H1 (cell line): ENCODE data around the gene FBXO34. TPM values are rescaled to one million over a fixed set of nuclear protein-coding genes. Genes with fewer than 3 reads are reported as not detected.

Source experiments
- CTCF ChIA-PET: fragments of 300-600 bp; sonication (Branson Sonifier 250); formaldehyde crosslinking; loops from one replicate; lab custom pipeline; 2021; ENCODE audit not compliant: partially characterized antibody; lab: Charles Lee
- POLR2A ChIA-PET: fragments of 300-600 bp; sonication (Branson Sonifier 250); formaldehyde crosslinking; loops from one replicate; lab custom pipeline; 2021; ENCODE audit warnings: inconsistent platforms; ENCODE audit not compliant: partially characterized antibody; lab: Charles Lee
- DNase-seq, 2 experiments: peaks; one replicate each; pipeline versions ENCODE4 v3.0.0 to v3.0.0-alpha.2; 2010 to 2022; ENCODE audit warnings: low spot score in 2 of 2, low read depth in 1 of 2, mixed read lengths in 1 of 2
- FAIRE-seq: peaks from 2 replicates; lab custom pipeline; 2011; peaks lifted over from hg19 to GRCh38; lab: Jason Lieb, UNC
- H2AFZ ChIP-seq: 2 replicates; pipeline ENCODE4 v1.8.1; 2012; ENCODE audit warnings: low read length, inconsistent platforms
- H2AK5ac ChIP-seq: 2 replicates; pipeline ENCODE4 v1.6.1; 2013; ENCODE audit warnings: low read depth, low read length
- H2BK120ac ChIP-seq: replicated peaks from 2 replicates; pipeline ENCODE3; 2013; ENCODE audit warnings: low read depth, low read length, inconsistent platforms
- H2BK12ac ChIP-seq: 2 replicates; pipeline ENCODE4 v1.6.1; 2013; ENCODE audit warnings: low read depth, low read length
- H2BK15ac ChIP-seq: 2 replicates; pipeline ENCODE4 v1.6.1; 2013; ENCODE audit warnings: low read length
- H2BK20ac ChIP-seq: 2 replicates; pipeline ENCODE4 v1.6.1; 2013; ENCODE audit warnings: low read length
- H2BK5ac ChIP-seq: 2 replicates; pipeline ENCODE4 v1.6.1; 2013; ENCODE audit warnings: low read depth, low read length
- H3K14ac ChIP-seq: 2 replicates; pipeline ENCODE4 v1.6.1; 2013; ENCODE audit warnings: inconsistent platforms; ENCODE audit not compliant: insufficient read length
- H3K18ac ChIP-seq: 2 replicates; pipeline ENCODE4 v1.6.1; 2013; ENCODE audit warnings: low read length; ENCODE audit errors: extremely low read depth
- H3K23ac ChIP-seq: 2 replicates; pipeline ENCODE4 v1.6.1; 2013; ENCODE audit warnings: inconsistent platforms; ENCODE audit not compliant: insufficient read length
- H3K23me2 ChIP-seq: 2 replicates; pipeline ENCODE4 v1.6.1; 2013; ENCODE audit warnings: low read depth, low read length
- H3K27ac ChIP-seq: 2 replicates; pipeline ENCODE4 v1.6.1; 2011; ENCODE audit warnings: low read depth, low read length, inconsistent platforms
- H3K27me3 ChIP-seq, 4 experiments: replicated peaks in 1 of 4; 1 replicate in 1 of 4; 2 replicates in 3 of 4; pipeline versions ENCODE4 v1.6.1 to v1.8.1; 2011 to 2013; ENCODE audit warnings: low read length in 3 of 4, mild to moderate bottlenecking in 3 of 4, inconsistent platforms in 2 of 4, mixed read lengths in 2 of 4, moderate library complexity in 1 of 4; ENCODE audit not compliant: control insufficient read depth in 3 of 4, insufficient read depth in 3 of 4; ENCODE audit errors: extremely low read depth in 1 of 4
- H3K36me3 ChIP-seq, 4 experiments: 2 replicates each; pipeline versions ENCODE4 v1.6.1 to v1.8.1; 2011 to 2013; ENCODE audit warnings: mild to moderate bottlenecking in 4 of 4, low read length in 3 of 4, moderate library complexity in 2 of 4, control low read depth in 1 of 4, inconsistent platforms in 1 of 4; ENCODE audit not compliant: insufficient read depth in 4 of 4, control insufficient read depth in 2 of 4
- H3K4ac ChIP-seq: replicated peaks from 2 replicates; pipeline ENCODE3; 2013; ENCODE audit warnings: low read length, low read depth, mixed read lengths, inconsistent platforms; ENCODE audit not compliant: insufficient read length
- H3K4me1 ChIP-seq, 4 experiments: replicated peaks in 1 of 4; 1 replicate in 1 of 4; 2 replicates in 3 of 4; pipeline versions ENCODE4 v1.6.1 to v1.8.1; 2011 to 2013; ENCODE audit warnings: low read length in 3 of 4, inconsistent platforms in 2 of 4, mixed read lengths in 1 of 4; ENCODE audit not compliant: insufficient read depth in 4 of 4, control insufficient read depth in 3 of 4
- H3K4me2 ChIP-seq, 2 experiments: 2 replicates each; pipeline versions ENCODE4 v1.6.1 to v1.8.1; 2011 to 2013; ENCODE audit warnings: low read depth in 2 of 2, low read length in 2 of 2, control low read depth in 1 of 2, inconsistent platforms in 1 of 2, mild to moderate bottlenecking in 1 of 2; ENCODE audit not compliant: insufficient read depth in 1 of 2
- H3K4me3 ChIP-seq, 4 experiments: fragments of 200-600, 300-600 bp in 1 of 4; sonication (generic), shearing (Covaris generic), sonication (Bioruptor Twin) in 1 of 4; 2 replicates each; pipeline versions ENCODE4 v1.5.1 to v1.8.1; 2011 to 2016; ENCODE audit warnings: low read length in 4 of 4, low read depth in 3 of 4, control low read depth in 2 of 4, inconsistent platforms in 2 of 4, mild to moderate bottlenecking in 2 of 4, mixed read lengths in 1 of 4, moderate library complexity in 1 of 4; ENCODE audit not compliant: insufficient read depth in 2 of 4; ENCODE audit errors: extremely low read depth in 1 of 4
- H3K56ac ChIP-seq: replicated peaks from 2 replicates; pipeline ENCODE3; 2013; ENCODE audit warnings: low read depth, mild to moderate bottlenecking, mixed read lengths, low read length, inconsistent platforms; ENCODE audit not compliant: insufficient read length
- H3K79me1 ChIP-seq: 2 replicates; pipeline ENCODE4 v1.6.1; 2013; ENCODE audit warnings: low read depth, low read length, control low read depth
- H3K79me2 ChIP-seq, 2 experiments: 2 replicates each; pipeline versions ENCODE4 v1.6.1 to v1.8.1; 2012 to 2013; ENCODE audit warnings: low read length in 2 of 2, mild to moderate bottlenecking in 2 of 2, inconsistent platforms in 1 of 2; ENCODE audit not compliant: insufficient read depth in 2 of 2, control insufficient read depth in 1 of 2
- H3K9ac ChIP-seq, 4 experiments: replicated peaks in 1 of 4; 1 replicate in 1 of 4; 2 replicates in 3 of 4; pipeline versions ENCODE4 v1.6.1 to v1.8.1; 2011 to 2013; ENCODE audit warnings: low read depth in 3 of 4, low read length in 3 of 4, control low read depth in 2 of 4, mild to moderate bottlenecking in 2 of 4, moderate library complexity in 2 of 4, inconsistent platforms in 1 of 4; ENCODE audit errors: extremely low read depth in 1 of 4
- H3K9me3 ChIP-seq, 2 experiments: 2 replicates each; pipeline versions ENCODE4 v1.6.1 to v1.8.1; 2012 to 2013; ENCODE audit warnings: mild to moderate bottlenecking in 2 of 2, moderate library complexity in 2 of 2, control low read depth in 1 of 2, inconsistent platforms in 1 of 2, low read depth in 1 of 2, low read length in 1 of 2, mixed read lengths in 1 of 2; ENCODE audit not compliant: insufficient read depth in 2 of 2
- H4K20me1 ChIP-seq, 2 experiments: replicated peaks in 1 of 2; 2 replicates each; pipeline versions ENCODE3 to v1.8.1; 2011 to 2013; ENCODE audit warnings: inconsistent platforms in 2 of 2, low read length in 2 of 2, mild to moderate bottlenecking in 1 of 2; ENCODE audit not compliant: insufficient read depth in 2 of 2, control insufficient read depth in 1 of 2
- H4K5ac ChIP-seq: 2 replicates; pipeline ENCODE4 v1.6.1; 2013; ENCODE audit warnings: low read length, low read depth, mixed read lengths, inconsistent platforms; ENCODE audit not compliant: insufficient read length
- H4K8ac ChIP-seq: 2 replicates; pipeline ENCODE4 v1.8.0; 2013; ENCODE audit warnings: mild to moderate bottlenecking, moderate library complexity, low read length, inconsistent platforms; ENCODE audit not compliant: insufficient read depth; ENCODE audit errors: extremely low read depth
- H4K91ac ChIP-seq: replicated peaks from 2 replicates; pipeline ENCODE3; 2013; ENCODE audit warnings: low read length, mixed read lengths, inconsistent platforms; ENCODE audit not compliant: insufficient read length
- CBX5 ChIP-seq: fragments of 300-800, 300-1000 bp; sonication (generic); IDR thresholded peaks from 2 replicates; pipeline ENCODE4 v1.7.1; 2016; ENCODE audit warnings: antibody characterized with exemption, low read length, low read depth
- CBX8 ChIP-seq: fragments of 300-800, 300-1000 bp; sonication (generic); IDR thresholded peaks from 2 replicates; pipeline ENCODE4 v1.7.1; 2016; ENCODE audit warnings: low read depth, low read length, borderline replicate concordance
- CHD1 ChIP-seq: IDR thresholded peaks from 2 replicates; pipeline ENCODE4 v1.6.1; 2012; ENCODE audit warnings: low read depth, low read length, improper control_type of control experiment
- CREB1 ChIP-seq: IDR thresholded peaks from 2 replicates; pipeline ENCODE4 v1.6.1; 2012; ENCODE audit warnings: inconsistent platforms
- CTBP2 ChIP-seq: IDR thresholded peaks from 2 replicates; pipeline ENCODE4 v1.7.0; 2011; ENCODE audit warnings: borderline replicate concordance, mild to moderate bottlenecking, moderate library complexity, mixed read lengths, low read length; ENCODE audit not compliant: insufficient read depth, insufficient read length
- GABPA ChIP-seq: IDR thresholded peaks from 2 replicates; pipeline ENCODE4 v1.6.1; 2011; ENCODE audit warnings: mild to moderate bottlenecking, low read length, moderate library complexity, borderline replicate concordance; ENCODE audit not compliant: insufficient read depth
- JUND ChIP-seq: IDR thresholded peaks from 2 replicates; pipeline ENCODE4 v1.6.1; 2011; ENCODE audit warnings: mild to moderate bottlenecking, improper control_type of control experiment, low read length
- POLR2A ChIP-seq, 2 experiments: IDR thresholded peaks; 1 replicate in 1 of 2; 2 replicates in 1 of 2; pipeline ENCODE4 v1.6.1; 2011; ENCODE audit warnings: low read depth in 2 of 2, low read length in 2 of 2, mild to moderate bottlenecking in 2 of 2; ENCODE audit errors: control extremely low read depth in 1 of 2
- POU5F1 ChIP-seq: IDR thresholded peaks from 2 replicates; pipeline ENCODE4 v1.6.1; 2011; ENCODE audit warnings: low read depth, mild to moderate bottlenecking, low read length, moderate library complexity
- RXRA ChIP-seq: IDR thresholded peaks from 2 replicates; pipeline ENCODE4 v1.6.1; 2011; ENCODE audit warnings: low read depth, mild to moderate bottlenecking, low read length, moderate library complexity; ENCODE audit not compliant: insufficient read depth
- SIRT6 ChIP-seq: IDR thresholded peaks from one replicate; pipeline ENCODE4 v1.7.1; 2012; ENCODE audit warnings: low read length, inconsistent platforms
- SIX5 ChIP-seq: IDR thresholded peaks from 2 replicates; pipeline ENCODE4 v1.6.1; 2011; ENCODE audit warnings: mild to moderate bottlenecking, low read depth, low read length
- SP2 ChIP-seq: IDR thresholded peaks from 2 replicates; pipeline ENCODE4 v1.6.1; 2012; ENCODE audit warnings: mild to moderate bottlenecking, low read length, inconsistent platforms
- SP4 ChIP-seq: IDR thresholded peaks from 2 replicates; pipeline ENCODE4 v1.6.1; 2012; ENCODE audit warnings: low read length, inconsistent platforms
- SUZ12 ChIP-seq: fragments of 200-600 bp; sonication (generic); IDR thresholded peaks from 2 replicates; pipeline ENCODE4 v1.6.1; 2012; ENCODE audit warnings: mild to moderate bottlenecking, inconsistent platforms, low read length, moderate library complexity, mixed read lengths
- USF2 ChIP-seq: IDR thresholded peaks from 2 replicates; pipeline ENCODE4 v1.6.1; 2011; ENCODE audit warnings: low read length, improper control_type of control experiment
- YY1 ChIP-seq: IDR thresholded peaks from 2 replicates; pipeline ENCODE4 v1.6.1; 2011; ENCODE audit warnings: low read depth, mild to moderate bottlenecking, low read length
- polyA plus RNA-seq, 7 experiments: library from polyadenylated mRNA; depleted of rRNA in 3 of 7; stranded (reverse) in 5 of 7; unstranded in 2 of 7; fragments of >200 nt in 5 of 7; fragments of 200-250 nt in 2 of 7; gene quantifications; 1 replicate in 5 of 7; 2 replicates in 1 of 7; 4 replicates in 1 of 7; pipeline versions ENCODE4 v1.2.1 to v1.2.3, GENCODE V29; 2011 to 2013; ENCODE audit warnings: missing spikeins in 2 of 7, mixed read lengths in 2 of 7
- total RNA-seq: library from RNA; stranded (reverse); fragmentation: NEBNext Ultra II Directional; extraction: Animal tissue kit (Norgen Biotek cat#: 25700); gene quantifications from 2 replicates; pipeline ENCODE4 v1.2.1, GENCODE V29; 2021

Gene FBXO34
- total and polyA plus RNA-seq, 2 of the 8 experiments (the other 6 are each of a cell fraction or from before 2014, with no cell fraction given): 7.0 to 14.4 TPM

GRCh38 chr14:55388160-55388559 is 116.9 kb downstream of the FBXO34 start:
- Histone ChIP-seq H3K9ac (no peak overlapping the region), H3K4ac (no peak overlapping the region), H3K4me1 (no peaks in the 10 kb centered on the region), H3K4me3 (no peak overlapping the region), H3K56ac (no peak overlapping the region), H3K18ac (no peak overlapping the region), H2BK20ac (no peak overlapping the region), H2AK5ac (no peak overlapping the region), H2BK5ac (no peak overlapping the region), H3K23ac (no peak overlapping the region), H3K79me2 (no peaks in the 10 kb centered on the region), H2AFZ (no peak overlapping the region), H4K8ac (no peak overlapping the region), H2BK120ac (no peak overlapping the region), H4K91ac (no peak overlapping the region), H4K5ac (no peak overlapping the region), H4K20me1 (peaks cover 0 to 2% of the 10 kb centered on the region in 2 experiments), H2BK12ac (no peak overlapping the region), H3K27ac (no peak overlapping the region), H3K27me3 (no peaks in the 10 kb centered on the region), H2BK15ac (no peak overlapping the region), H3K36me3 (peaks cover 6 to 20% (median 9%) of the 10 kb centered on the region in 4 experiments; a peak in 7 of 8 replicates), H3K23me2 (no peaks in the 10 kb centered on the region), H3K9me3 (no peaks in the 10 kb centered on the region), H3K79me1 (no peaks in the 10 kb centered on the region), H3K4me2 (no peak overlapping the region), H3K14ac (no peak overlapping the region)
- DNase-seq: no peak
- FAIRE-seq: no peak
- ChIA-PET POLR2A (no interaction called here), CTCF (no interaction called here)
- TF ChIP-seq CTBP2 (no peak), SP2 (no peak), CBX8 (no peak), CREB1 (no peak), JUND (no peak), SP4 (no peak), CHD1 (no peak), YY1 (no peak), SIX5 (no peak), SIRT6 (no peak), POU5F1 (no peak), RXRA (no peak), POLR2A (IDR thresholded peaks at IDR 0.05; ENCODE audit: control extremely low read depth in 1 of 2, low read depth in 2 of 2, low read length in 2 of 2) (no peak), CBX5 (no peak), SUZ12 (no peak), USF2 (no peak), GABPA (no peak)
